Stimulated activated CD8-positive, alpha-beta memory T cell treated with anti-CD3 and anti-CD28 coated beads, Interleukin-15, amount 100 ng/mL, for 24 hours (primary cell): ENCODE measurements around the gene SERHL2.
"Not testable (repeated sequence)": the region's sequence is repeated elsewhere in the genome, so short reads cannot be mapped to it uniquely, and the experiment has no call there.

ENCODE experiments used
- DNase-seq: peaks from one replicate; pipeline ENCODE4 v3.0.0-alpha.2; 2020; ENCODE audit warnings: low read depth

SERHL2 gene

DNA sequence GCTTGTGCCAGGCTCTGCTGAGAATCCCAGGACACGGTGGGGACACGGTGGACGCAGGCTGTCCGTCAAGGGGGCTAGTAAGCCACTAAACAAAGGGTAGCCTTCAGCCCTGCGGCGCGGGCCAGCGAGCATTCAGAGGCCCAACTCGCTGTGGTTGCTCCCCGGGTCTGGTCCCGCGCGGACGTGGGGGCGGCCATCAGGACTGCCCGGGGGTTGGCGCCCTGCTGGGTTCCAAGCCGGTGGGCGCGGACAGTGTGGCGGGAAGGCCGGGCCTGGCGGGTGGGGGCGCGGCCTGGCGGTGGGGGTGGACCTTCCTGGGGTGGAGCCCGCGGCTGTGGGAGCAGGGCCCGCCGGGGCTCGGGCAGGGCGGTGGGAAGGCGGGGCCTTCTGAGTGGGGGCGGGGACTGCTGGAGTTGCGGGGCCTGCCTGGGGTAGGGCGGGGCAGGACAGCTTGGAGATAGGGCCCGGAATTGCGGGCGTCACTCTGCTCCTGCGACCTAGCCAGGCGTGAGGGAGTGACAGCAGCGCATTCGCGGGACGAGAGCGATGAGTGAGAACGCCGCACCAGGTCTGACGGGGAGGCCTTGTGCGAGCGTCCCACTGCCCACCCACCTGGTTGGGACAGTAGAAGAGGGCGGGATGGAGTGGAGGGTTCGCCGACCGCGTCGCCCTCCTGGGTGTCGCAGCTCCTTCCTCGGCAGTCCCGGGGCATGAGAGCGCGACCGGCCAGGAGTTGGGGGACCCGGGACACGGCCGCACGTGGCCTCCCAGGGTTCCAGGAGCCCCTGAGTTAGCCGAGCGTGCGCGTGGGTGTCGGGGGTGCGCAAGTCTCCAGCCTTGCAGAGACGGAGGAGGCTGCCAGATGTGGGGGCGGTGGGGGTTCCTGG is at the start of gene SERHL2:
Gene SERHL2, plus strand, starts transcription at position 482 of the 887 bp plus-strand sequence. Its CDS starts 65 bp downstream, at position 547.
- peak; percentile 61 for DNase-seq

- DNase-seq, result not testable (repeated sequence)
Observed at GRCh38 chr22:42508327-42508974, 45.3 kb upstream of the SERHL2 start.

DNA sequence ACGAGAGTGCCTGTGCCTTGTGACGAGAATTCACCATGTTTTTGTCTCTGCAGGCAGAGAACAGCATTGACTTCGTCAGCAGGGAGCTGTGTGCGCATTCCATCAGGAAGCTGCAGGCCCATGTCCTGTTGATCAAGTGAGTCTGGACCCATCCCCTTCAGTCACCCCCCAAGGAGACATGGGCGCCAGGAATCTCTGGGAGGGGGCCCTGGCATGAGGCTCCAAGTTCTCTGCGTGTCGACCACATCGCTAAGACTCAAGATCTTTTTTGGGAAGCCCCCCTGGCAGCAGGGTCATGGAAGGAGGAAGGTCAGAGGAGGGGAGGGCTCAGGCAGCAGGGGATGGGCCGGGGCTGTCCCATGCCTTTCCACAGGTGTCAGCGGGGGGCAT is 44.8 kb upstream of the SERHL2 start:
- not testable (repeated sequence) for DNase-seq

GRCh38 chr22:42509548-42509947 is 44.2 kb upstream of the SERHL2 start:
- no peak for DNase-seq

DNA sequence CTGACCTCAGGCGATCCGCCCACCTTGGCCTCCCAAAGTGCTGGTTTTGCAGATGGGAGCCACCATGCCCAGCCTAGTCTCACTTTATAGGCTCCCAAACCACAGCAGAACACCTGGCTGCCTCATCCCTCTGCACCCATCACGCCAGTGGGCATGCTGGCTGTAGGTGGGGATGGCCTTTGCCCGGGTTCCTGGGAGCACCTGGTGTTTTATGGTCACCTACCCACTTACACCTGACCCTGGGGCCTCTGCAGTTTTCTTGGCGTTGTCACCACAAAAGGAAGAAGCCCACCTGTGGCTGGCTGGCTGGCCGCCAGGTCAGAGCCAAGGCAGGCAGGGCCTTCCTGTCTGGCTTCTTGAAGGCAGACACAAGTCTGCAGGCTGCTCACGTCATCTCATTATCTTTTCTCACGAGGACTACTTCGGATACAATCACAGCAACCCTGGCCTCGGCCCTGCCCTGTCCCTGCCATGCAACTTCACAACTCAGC is 42.3 kb upstream of the SERHL2 start:
- no peak for DNase-seq

- not testable (repeated sequence) for DNase-seq
Observed at GRCh38 chr22:42512273-42512990, 41.3 kb upstream of the SERHL2 start.

GRCh38 chr22:42514331-42514730 is 39.4 kb upstream of the SERHL2 start:
- DNase-seq, result not testable (repeated sequence)

DNA sequence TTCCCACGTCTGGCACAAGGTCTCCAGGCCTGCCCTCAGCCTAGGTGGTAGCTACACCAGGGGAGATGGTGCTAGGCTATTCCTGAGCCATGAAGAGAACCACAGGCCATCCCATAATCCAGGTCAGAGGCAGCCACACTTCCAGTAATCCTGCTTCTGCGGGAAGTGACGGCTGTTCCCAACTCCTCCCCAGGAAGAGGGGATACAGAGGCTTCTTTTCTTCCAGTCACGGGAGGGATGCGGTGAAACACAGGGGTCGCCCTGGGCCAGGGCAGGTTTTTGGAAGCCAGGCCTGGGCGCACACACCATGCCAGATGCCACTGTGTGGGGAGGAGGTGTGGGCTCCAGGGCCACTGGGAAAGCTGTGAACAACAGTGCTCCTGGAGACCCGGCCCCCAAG is 38.5 kb upstream of the SERHL2 start:
- DNase-seq, result not testable (repeated sequence)

- no peak for DNase-seq
Observed at GRCh38 chr22:42515896-42516295, 37.9 kb upstream of the SERHL2 start.

GRCh38 chr22:42517103-42517502 is 36.7 kb upstream of the SERHL2 start:
- not testable (repeated sequence) for DNase-seq

- not testable (repeated sequence) for DNase-seq
Observed at GRCh38 chr22:42518638-42519524, 34.9 kb upstream of the SERHL2 start.

DNA sequence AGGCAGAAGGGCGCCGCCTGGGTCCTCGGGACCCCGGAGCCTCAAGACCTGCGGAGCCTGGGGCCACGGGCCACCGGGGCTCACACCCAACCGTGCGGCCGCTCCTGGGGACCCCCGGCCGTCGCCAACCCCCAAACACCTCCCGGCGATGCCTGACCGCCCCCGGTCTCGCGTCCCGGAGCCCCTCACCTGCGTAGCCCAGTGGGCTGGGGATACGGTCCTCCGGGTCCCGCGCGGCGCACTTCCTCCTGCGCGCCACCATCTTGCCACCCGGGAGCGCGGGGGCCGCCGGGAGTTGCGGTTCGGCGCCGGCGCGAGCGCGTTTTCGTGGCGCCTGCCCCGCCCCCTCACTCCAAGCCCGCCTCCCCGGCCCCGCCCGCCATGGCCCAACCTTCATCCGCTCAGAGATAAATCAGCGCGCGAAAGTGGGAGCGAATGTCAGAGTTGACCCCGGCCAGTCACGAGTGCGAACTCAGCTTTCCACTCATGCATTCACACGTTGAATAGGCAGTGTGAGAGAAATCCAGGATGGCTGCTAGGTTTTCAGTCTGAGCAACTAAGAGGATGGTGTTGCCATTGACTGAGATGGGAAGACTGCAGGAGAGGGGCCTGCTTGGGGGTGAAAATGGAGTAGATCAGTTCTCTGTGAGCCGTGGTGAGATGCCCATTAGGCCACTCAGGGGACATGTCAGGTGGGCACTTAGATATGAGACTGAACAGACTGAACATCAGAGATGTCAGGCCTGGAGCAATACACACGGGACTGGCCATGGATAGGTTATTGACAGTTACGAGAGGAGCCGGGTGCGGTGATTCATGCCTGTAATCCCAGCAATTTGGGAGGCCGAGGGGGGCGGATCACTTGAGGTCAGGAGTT is 34.0 kb upstream of the SERHL2 start, which contains the start of gene RRP7A:
Gene RRP7A, minus strand, starts transcription at position 272 of the 877 bp plus-strand sequence. Its CDS starts 10 bp downstream, at position 262.
- DNase-seq, result peak; percentile 68

DNA sequence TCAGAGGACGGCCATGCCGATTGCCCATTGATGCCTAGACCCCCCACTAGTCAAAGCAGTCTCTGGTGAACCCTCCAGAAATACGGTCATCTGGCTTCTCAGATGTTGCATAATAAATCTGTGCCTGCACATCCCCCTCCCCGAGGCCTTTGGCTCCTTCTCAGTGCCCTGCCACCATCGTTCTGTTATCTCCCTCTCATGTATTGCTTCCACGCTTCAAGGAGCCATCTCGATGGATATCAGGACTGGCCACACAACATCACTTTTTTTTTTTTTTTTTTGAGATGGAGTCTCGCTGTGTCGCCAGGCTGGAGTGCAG is 32.6 kb upstream of the SERHL2 start:
- DNase-seq, result no peak

GRCh38 chr22:42522546-42522945 is 31.2 kb upstream of the SERHL2 start:
- DNase-seq, result no peak

- no peak for DNase-seq
Observed at GRCh38 chr22:42528591-42529307, 25.0 kb upstream of the SERHL2 start.

GRCh38 chr22:42529435-42529834 is 24.3 kb upstream of the SERHL2 start:
- DNase-seq, result not testable (repeated sequence)

- not testable (repeated sequence) for DNase-seq
Observed at GRCh38 chr22:42531401-42532084, 22.2 kb upstream of the SERHL2 start.

DNA sequence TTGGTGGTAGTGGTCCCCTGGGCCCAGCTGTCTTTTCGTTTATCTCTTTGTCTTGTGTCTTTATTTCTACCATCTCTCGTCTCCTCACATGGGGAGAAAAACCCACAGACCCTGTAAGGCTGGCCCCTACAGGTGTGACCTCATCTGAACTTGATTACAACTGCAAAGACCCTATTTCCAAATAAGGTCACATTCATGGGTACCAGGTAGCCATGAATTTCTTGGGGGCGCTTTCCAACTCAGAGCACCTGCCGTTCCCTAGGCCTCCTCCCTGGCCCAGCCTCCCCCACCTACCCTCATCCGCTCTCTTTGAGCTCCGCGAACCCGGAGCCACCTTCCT is 20.1 kb upstream of the SERHL2 start:
- no peak for DNase-seq

DNA sequence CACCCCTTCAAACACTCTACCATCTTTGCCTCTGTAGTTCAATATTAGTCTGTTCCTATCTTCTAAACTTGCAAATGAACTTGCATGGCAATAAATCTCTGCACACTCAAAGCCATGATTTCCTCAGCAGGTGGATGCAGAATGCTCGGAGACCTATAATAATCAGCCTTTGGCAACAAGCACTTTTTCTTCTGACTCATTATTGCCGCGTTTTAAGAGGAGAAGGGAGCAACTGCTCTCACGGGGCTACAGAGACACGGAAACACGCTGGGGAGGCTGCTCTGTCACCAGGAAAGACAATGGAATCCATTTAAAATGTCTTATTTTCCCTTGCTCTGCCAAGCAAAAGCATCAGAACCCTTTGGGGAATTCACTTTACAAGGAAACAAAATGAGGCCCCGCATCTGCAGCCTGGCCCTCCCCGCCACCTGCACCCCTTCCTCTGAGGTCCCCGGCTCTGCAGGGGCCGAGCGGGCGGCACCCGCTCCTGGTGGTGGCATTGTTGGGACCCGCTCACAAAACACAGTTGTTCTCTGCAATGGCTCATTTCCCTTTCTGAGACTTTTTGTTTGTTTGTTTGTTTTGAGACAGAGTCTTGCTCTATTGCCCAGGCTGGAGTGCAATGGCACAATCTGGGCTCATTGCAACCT is 18.5 kb upstream of the SERHL2 start:
- not testable (repeated sequence) for DNase-seq
